ENCODE data around the gene TMPRSS9. TPM values are rescaled to one million over a fixed set of nuclear protein-coding genes. Genes with fewer than 3 reads are reported as not detected.

TMPRSS9 gene
- total and polyA plus RNA-seq, 3 donors from 2014 or later, result 3.5 to 9.8 (median 8.4) TPM

- no peak for DNase-seq
- intact Hi-C loops (cut with DNase I; ENCODE audit: low total_unique reads), result no loop called here
- Histone ChIP-seq H3K9me3 (no peaks in the 10 kb centered on the region), H3K4me3 (no peak overlapping the region), H3K27ac (no peak overlapping the region), H3K27me3 (no peaks in the 10 kb centered on the region), H3K36me3 (ENCODE audit: low read depth, missing control alignments) (no peaks in the 10 kb centered on the region), H3K4me1 (no peaks in the 10 kb centered on the region)
- TF ChIP-seq POLR2A (IDR thresholded peaks at IDR 0.05) (no peak), CTCF (IDR thresholded peaks at IDR 0.05) (no peak)
- WGBS, 2 donors, result 77 to 80% methylated on average over 9 to 13 of the region's 13 CpGs
These were observed 57.9 kb downstream of the TMPRSS9 start for GRCh38 chr19:2417881-2418406.

GRCh38 chr19:2419754-2420153 is 59.7 kb downstream of the TMPRSS9 start:
- 90 to 95% methylated on average over 7 of the region's 7 CpGs for WGBS, 2 donors
- no peak for DNase-seq
- Histone ChIP-seq H3K27ac (no peak overlapping the region), H3K27me3 (no peaks in the 10 kb centered on the region), H3K9me3 (no peaks in the 10 kb centered on the region), H3K4me1 (peaks cover 18% of the 10 kb centered on the region), H3K36me3 (ENCODE audit: low read depth, missing control alignments) (no peaks in the 10 kb centered on the region), H3K4me3 (no peak overlapping the region)
- TF ChIP-seq CTCF (IDR thresholded peaks at IDR 0.05) (no peak), POLR2A (IDR thresholded peaks at IDR 0.05) (no peak)
- intact Hi-C loops (cut with DNase I; ENCODE audit: low total_unique reads), result no loop called here

- no peak for TF ChIP-seq CTCF (IDR thresholded peaks at IDR 0.05)
- no peak for TF ChIP-seq POLR2A (IDR thresholded peaks at IDR 0.05)
- intact Hi-C loops (cut with DNase I; ENCODE audit: low total_unique reads), result no loop called here
- Histone ChIP-seq H3K9me3 (no peaks in the 10 kb centered on the region), H3K4me1 (peaks cover 21% of the 10 kb centered on the region), H3K36me3 (ENCODE audit: low read depth, missing control alignments) (no peaks in the 10 kb centered on the region), H3K4me3 (no peak overlapping the region), H3K27ac (no peak overlapping the region), H3K27me3 (no peaks in the 10 kb centered on the region)
- 84 to 88% methylated on average over 2 of the region's 2 CpGs for WGBS, 2 donors
- no peak for DNase-seq
These were observed 60.4 kb downstream of the TMPRSS9 start for GRCh38 chr19:2420490-2420889.

- H3K9me3 ChIP-seq, result no peaks in the 10 kb centered on the region
- peaks cover 33% of the 10 kb centered on the region for H3K4me1 ChIP-seq
- H3K36me3 ChIP-seq (ENCODE audit: low read depth, missing control alignments), result no peaks in the 10 kb centered on the region
- intact Hi-C loops (cut with DNase I; ENCODE audit: low total_unique reads), result no loop called here
- no peaks in the 10 kb centered on the region for H3K27me3 ChIP-seq
- no peak for TF ChIP-seq POLR2A (IDR thresholded peaks at IDR 0.05)
- TF ChIP-seq CTCF (IDR thresholded peaks at IDR 0.05), result no peak
- no peak overlapping the region for H3K4me3 ChIP-seq
- no peak overlapping the region for H3K27ac ChIP-seq
- DNase-seq, result no peak
- 86 to 91% methylated on average over 16 to 23 of the region's 23 CpGs for WGBS, 2 donors
These were observed 61.7 kb downstream of the TMPRSS9 start for GRCh38 chr19:2421581-2422306.
